ENCODE measurements around the gene MAP2K5.

DNA sequence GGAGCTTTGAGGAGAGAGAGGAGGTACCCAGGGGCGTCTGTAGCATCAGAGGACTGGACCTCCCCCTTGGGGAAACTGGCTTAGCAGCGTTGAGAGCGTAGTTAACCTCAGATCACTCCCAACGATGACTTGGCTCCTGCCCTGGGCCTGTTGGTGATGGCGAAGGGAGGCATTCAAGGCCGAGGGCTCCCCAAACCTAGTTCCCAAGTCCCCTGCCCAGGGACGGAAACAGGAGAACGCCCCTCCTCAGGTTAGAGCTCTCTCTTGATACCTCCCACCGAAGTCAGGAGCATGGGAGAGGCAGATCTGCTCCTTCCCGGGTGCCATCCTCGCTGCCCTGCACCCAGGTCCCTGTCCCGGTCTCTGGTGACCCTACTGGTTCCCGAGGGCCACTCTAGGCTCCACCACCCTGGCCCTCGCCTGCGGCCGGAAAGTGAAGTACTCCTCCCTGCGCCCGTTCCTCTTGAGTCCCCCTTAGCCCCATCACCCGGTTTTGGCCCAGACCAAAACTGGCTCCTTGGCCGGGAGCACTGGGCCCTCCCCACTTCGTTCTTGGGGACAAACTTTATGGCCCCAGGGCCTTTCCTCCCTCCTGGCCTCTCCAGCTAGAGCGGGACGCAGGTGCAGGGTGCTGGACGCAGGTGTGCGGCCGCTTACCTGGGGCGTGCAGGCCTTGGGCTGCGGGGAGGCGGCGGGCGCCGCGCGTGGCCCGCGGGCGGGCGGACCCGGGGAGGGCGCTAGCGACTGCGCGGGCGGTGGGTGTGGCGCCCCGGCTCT is 280.2 kb downstream of the MAP2K5 start:
- TF ChIP-seq EZH2 (IDR thresholded peaks at IDR 0.05) (no peak), POLR2AphosphoS5 (IDR thresholded peaks at IDR 0.05; ENCODE audit: borderline replicate concordance, low read depth, low read length) (no peak)

Measured in SK-N-MC (cell line).